ENCODE results near the gene RBM17. TPM values are rescaled to one million over a fixed set of nuclear protein-coding genes. Genes with fewer than 3 reads are reported as not detected.

The RBM17 gene
- total and polyA plus RNA-seq, 9 donors, result 56.2 to 94.4 (median 70.3) TPM

DNA sequence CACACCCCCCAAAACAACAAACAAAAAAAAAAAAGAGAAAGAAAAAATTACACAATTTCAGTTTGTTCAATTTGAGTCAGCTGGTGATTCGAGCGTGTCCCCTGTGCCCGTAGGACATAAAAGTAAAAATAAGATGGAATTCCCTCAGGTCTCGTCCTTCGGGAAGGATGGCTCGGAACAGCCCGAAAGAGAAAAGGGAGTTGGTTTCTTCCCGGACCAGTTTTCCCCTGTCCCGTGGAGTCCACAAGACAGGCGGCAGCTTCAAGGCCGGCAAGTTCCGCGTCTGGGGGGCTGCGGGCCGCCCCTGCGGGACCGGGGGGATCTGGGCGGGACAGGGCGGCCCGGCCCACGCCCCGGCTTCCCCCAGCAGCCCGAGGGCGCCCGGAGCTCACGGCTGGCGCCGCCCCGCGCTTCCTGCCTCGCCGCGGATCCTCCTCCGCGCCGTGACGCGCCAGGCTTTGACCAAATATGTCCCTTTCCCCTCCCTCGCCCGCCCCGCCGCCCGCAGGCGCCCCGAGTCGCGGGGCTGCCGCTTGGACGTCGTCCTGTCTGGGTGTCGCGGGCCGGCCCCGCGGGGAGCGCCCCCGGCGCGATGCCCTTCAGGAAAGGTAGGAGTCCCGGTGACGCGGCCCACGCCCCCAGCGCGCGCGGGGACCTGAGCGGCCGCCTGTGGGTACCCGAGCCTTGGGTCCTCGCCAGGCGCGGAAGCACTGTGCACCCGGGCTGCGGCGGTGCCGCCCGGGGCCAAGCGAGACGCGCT is 55.8 kb downstream of the RBM17 start:
- Histone ChIP-seq H3K36me3 (no peaks in the 10 kb centered on the region), H3K4me3 (peak overlapping the region; percentile 59), H3K27ac (peak overlapping the region; percentile 90 to 92), H3K27me3 (no peaks in the 10 kb centered on the region), H3K4me1 (ENCODE audit: insufficient read depth) (peaks cover 9% of the 10 kb centered on the region), H3K9me3 (no peaks in the 10 kb centered on the region)
- 0% methylated on average over 23 to 81 of the region's 81 CpGs for WGBS, 3 donors
- peak in 1 of 3 donors; percentile 36 for TF ChIP-seq CTCF (IDR thresholded peaks at IDR 0.05)
- TF ChIP-seq POLR2A (IDR thresholded peaks at IDR 0.05), result peak; percentile 67
- TF ChIP-seq EP300 (IDR thresholded peaks at IDR 0.05), result no peak
- peak; percentile 90 to 94 (median 91) for DNase-seq
- intact Hi-C loops (cut with DNase I), result loop anchor here in 1 of 4 donors (10.0 kb wide), 1 partner anchor 60 kb away; the partner anchor contains the start of gene PFKFB3

DNA sequence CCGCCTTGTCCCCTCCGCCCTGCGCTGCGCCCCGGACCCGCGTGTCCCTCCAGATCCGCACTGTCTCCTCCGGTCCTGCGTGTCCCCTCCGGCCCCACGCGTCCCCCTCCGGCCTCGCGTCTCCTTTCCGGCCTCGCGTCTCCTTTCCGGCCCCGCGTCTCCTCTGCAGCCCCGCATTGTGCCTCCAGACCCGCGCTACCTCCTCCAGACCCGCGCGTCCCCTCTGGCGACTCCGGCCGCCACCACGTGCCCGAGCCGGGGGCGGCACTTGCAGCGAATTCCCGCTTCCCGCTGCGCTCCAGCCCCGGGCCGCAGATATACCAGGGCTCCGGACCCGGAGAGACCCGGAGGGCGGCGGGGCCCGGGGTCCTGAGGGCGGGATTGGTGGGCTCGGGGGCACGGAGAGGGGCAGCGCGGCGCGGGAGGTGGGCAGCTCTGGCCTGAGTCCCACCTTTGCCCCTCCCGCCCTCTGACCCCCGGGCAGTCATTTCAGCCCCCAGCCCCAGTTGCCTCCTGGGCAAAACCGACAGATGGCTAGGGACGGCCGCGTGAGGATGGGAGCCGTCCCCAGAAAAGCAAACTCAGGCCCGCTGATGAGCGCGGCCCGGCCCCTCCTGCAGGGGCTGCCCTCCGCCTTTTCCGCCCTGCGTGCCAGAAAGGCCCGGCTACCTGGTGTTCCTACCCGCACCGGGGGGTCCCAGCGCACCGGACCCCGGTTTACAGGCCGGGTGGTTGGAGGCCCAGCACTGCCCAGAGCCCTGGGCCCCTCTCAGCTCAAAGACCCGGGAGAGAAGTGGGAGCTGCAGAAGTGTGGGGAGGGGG is 56.5 kb downstream of the RBM17 start:
- Histone ChIP-seq H3K4me1 (ENCODE audit: insufficient read depth) (peaks cover 9% of the 10 kb centered on the region), H3K4me3 (peak overlapping the region; percentile 59), H3K36me3 (no peaks in the 10 kb centered on the region), H3K27me3 (no peaks in the 10 kb centered on the region), H3K27ac (peak overlapping the region; percentile 90 to 92), H3K9me3 (no peaks in the 10 kb centered on the region)
- intact Hi-C loops (cut with DNase I), result loop anchor here in 1 of 4 donors (10.0 kb wide), 1 partner anchor 59 kb away; the partner anchor contains the start of gene PFKFB3
- no peak for TF ChIP-seq CTCF (IDR thresholded peaks at IDR 0.05)
- 1% methylated on average over 59 to 76 of the region's 76 CpGs for WGBS, 3 donors
- peak in 4 of 5 donors; percentile 46 to 68 (median 60) for DNase-seq

GRCh38 chr10:6146013-6146785 is 57.4 kb downstream of the RBM17 start:
- H3K27me3 ChIP-seq, result no peaks in the 10 kb centered on the region
- H3K9me3 ChIP-seq, result no peaks in the 10 kb centered on the region
- H3K4me3 ChIP-seq, result peak overlapping the region; percentile 59
- DNase-seq, result peak in 1 of 5 donors; percentile 62
- TF ChIP-seq CTCF (IDR thresholded peaks at IDR 0.05) (no peak), POLR2A (IDR thresholded peaks at IDR 0.05) (no peak), EP300 (IDR thresholded peaks at IDR 0.05) (no peak)
- intact Hi-C loops (cut with DNase I), result loop anchor here in 1 of 4 donors (10.0 kb wide), 1 partner anchor 59 kb away; the partner anchor contains the start of gene PFKFB3
- no peaks in the 10 kb centered on the region for H3K36me3 ChIP-seq
- peak overlapping the region; percentile 90 to 92 for H3K27ac ChIP-seq
- WGBS, 3 donors, result 31 to 43% (median 34%) methylated on average over 22 of the region's 22 CpGs
- peaks cover 16% of the 10 kb centered on the region for H3K4me1 ChIP-seq (ENCODE audit: insufficient read depth)

GRCh38 chr10:6146921-6147320 is 58.1 kb downstream of the RBM17 start:
- H3K36me3 ChIP-seq, result no peaks in the 10 kb centered on the region
- no peaks in the 10 kb centered on the region for H3K27me3 ChIP-seq
- WGBS, 3 donors, result 59 to 78% (median 75%) methylated on average over 11 of the region's 11 CpGs
- no peaks in the 10 kb centered on the region for H3K9me3 ChIP-seq
- intact Hi-C loops (cut with DNase I), result loop anchor here in 1 of 4 donors (10.0 kb wide), 1 partner anchor 58 kb away; the partner anchor contains the start of gene PFKFB3
- H3K27ac ChIP-seq, result no peak overlapping the region
- no peak overlapping the region for H3K4me3 ChIP-seq
- DNase-seq, result no peak
- H3K4me1 ChIP-seq (ENCODE audit: insufficient read depth), result peaks cover 20% of the 10 kb centered on the region
- no peak for TF ChIP-seq POLR2A (IDR thresholded peaks at IDR 0.05)
